ENCODE measurements around the gene SGSM2. TPM values are rescaled to one million over a fixed set of nuclear protein-coding genes. Genes with fewer than 3 reads are reported as not detected.

The SGSM2 gene
- total RNA-seq, 4 donors from 2014 or later = 32.9 to 58.6 (median 47.4) TPM

Small RNAs within 50 kb of the gene (small RNA-seq; reads per million reads assigned to genes)
- gene AC006435.3 = 0 reads per million in 4 donors
- gene AC006435.4 = 0 reads per million in 4 donors
- gene SNORD91A = 1,531 to 2,279 (median 1,675) reads per million in 4 donors
- 489 to 715 (median 571) reads per million in 4 donors for gene SNORD91B

Other genes starting within 250 kb of the SGSM2 start
- gene SMG6, start 33.7 kb upstream of the SGSM2 start, total RNA-seq = 10 to 100 TPM; 27.2 to 75.5 (median 43.9) TPM
- gene SRR, start 33.6 kb upstream of the SGSM2 start, total RNA-seq = 10 to 100 TPM; 13.7 to 38.8 (median 16.9) TPM
- gene TSR1, start 1.0 kb upstream of the SGSM2 start, total RNA-seq = 10 to 100 TPM; 25.0 to 58.3 (median 46.5) TPM
- gene MNT, start 63.6 kb downstream of the SGSM2 start, total RNA-seq = 10 to 100 TPM; 11.8 to 12.7 (median 12.3) TPM
- 10 to 100 TPM; 30.7 to 68.0 (median 58.7) TPM for gene METTL16, start 174.4 kb downstream of the SGSM2 start, total RNA-seq

All from gastroesophageal sphincter (tissue), 4 donors.